ENCODE results near the gene VAT1L. TPM values are rescaled to one million over a fixed set of nuclear protein-coding genes. Genes with fewer than 3 reads are reported as not detected.

The VAT1L gene
- total RNA-seq, 1 experiment from 2014 or later = 33.8 TPM

GRCh38 chr16:77993111-77993985 is 205.0 kb downstream of the VAT1L start:
- Histone ChIP-seq H3K4ac (ENCODE audit: low read depth, low read length) (no peak overlapping the region; the same call in 1 of the 2 replicates), H3K23ac (ENCODE audit: insufficient read length, low read depth, low read length) (no peak overlapping the region), H2AK5ac (ENCODE audit: insufficient read length, low read length) (no peak overlapping the region), H3K4me2 (ENCODE audit: insufficient read depth, insufficient read length, low read length) (no peak overlapping the region), H3K79me1 (ENCODE audit: insufficient read depth, low read depth, low read length, poor library complexity, severe bottlenecking) (no peaks in the 10 kb centered on the region), H3K18ac (ENCODE audit: insufficient read length, low read depth, low read length) (peak overlapping the region; percentile 37), H3K9me3 (ENCODE audit: control insufficient read depth, low read depth, low read length) (peaks cover 7% of the 10 kb centered on the region), H4K5ac (ENCODE audit: insufficient read length, low read depth, low read length) (no peak overlapping the region), H2BK15ac (ENCODE audit: low read depth, low read length) (no peak overlapping the region), H3K79me2 (ENCODE audit: insufficient read depth, low read length) (no peaks in the 10 kb centered on the region), H4K91ac (ENCODE audit: insufficient read length, low read depth, low read length) (no peak overlapping the region), H2BK12ac (ENCODE audit: insufficient read length, low read depth, low read length) (no peak overlapping the region), H3K56ac (ENCODE audit: insufficient read length, low read depth, low read length) (no peak overlapping the region), H3T11ph (ENCODE audit: low read length) (peak overlapping the region; percentile 37), H2BK120ac (ENCODE audit: low read depth, low read length, poor library complexity, severe bottlenecking) (peak overlapping the region; percentile 14), H3K14ac (ENCODE audit: insufficient read depth, low read length) (no peak overlapping the region), H3K27me3 (ENCODE audit: insufficient read depth, low read length) (no peaks in the 10 kb centered on the region), H4K20me1 (ENCODE audit: control insufficient read depth, insufficient read depth, insufficient read length) (no peaks in the 10 kb centered on the region), H3K4me1 (ENCODE audit: insufficient read depth, low read length) (peaks cover 9% of the 10 kb centered on the region; the same call in 1 of the 2 replicates), H3K23me2 (ENCODE audit: insufficient read length, low read depth, low read length, poor library complexity, severe bottlenecking) (no peaks in the 10 kb centered on the region), H2BK5ac (ENCODE audit: insufficient read length, low read length) (no peak overlapping the region), H2BK20ac (ENCODE audit: low read depth, low read length, poor library complexity, severe bottlenecking) (peak overlapping the region; percentile 49), H3K9ac (ENCODE audit: extremely low read depth, insufficient read length, low read length) (no peak overlapping the region), H4K8ac (replicated peaks; ENCODE audit: insufficient read length, low read depth, low read length) (no peak overlapping the region), H3K27ac (ENCODE audit: insufficient read length, low read depth, low read length) (peak overlapping the region; percentile 88), H2AFZ (ENCODE audit: low read length) (no peak overlapping the region)
- Mint-ChIP-seq H3K36me3 (ENCODE audit: insufficient read depth in 1 of 3, low read depth in 3 of 3) (peaks cover 17 to 49% (median 30%) of the 10 kb centered on the region in 3 experiments), H3K27ac (peak overlapping the region; percentile 79 to 96 (median 93)), H3K4me3 (peak overlapping the region; percentile 4 to 53; a peak in 3 of 5 replicates), H3K4me1 (peaks cover 45 to 54% of the 10 kb centered on the region in 2 experiments), H3K27me3 (ENCODE audit: low read depth) (no peaks in the 10 kb centered on the region; the same call in 1 of the 2 replicates), H3K9me3 (peaks cover 42 to 44% of the 10 kb centered on the region in 2 experiments)
- no peak for TF ChIP-seq CTCF (conservative IDR thresholded peaks at IDR 0.05)
- peak; percentile 52 for DNase-seq
- WGBS (ENCODE audit: extremely low coverage, insufficient read length, low lambda C conversion rate) = no CpG with 5 or more reads among the region's 6 CpGs

Data from H9 (cell line).